ENCODE measurements around the gene PNMA8B. TPM values are rescaled to one million over a fixed set of nuclear protein-coding genes. Genes with fewer than 3 reads are reported as not detected.
"Not testable (repeated sequence)": the region's sequence is repeated elsewhere in the genome, so short reads cannot be mapped to it uniquely, and the experiment has no call there.

The PNMA8B gene
- total and polyA plus RNA-seq, 4 experiments from 2014 or later = 0.24 to 1.2 (median 0.75) TPM

DNA sequence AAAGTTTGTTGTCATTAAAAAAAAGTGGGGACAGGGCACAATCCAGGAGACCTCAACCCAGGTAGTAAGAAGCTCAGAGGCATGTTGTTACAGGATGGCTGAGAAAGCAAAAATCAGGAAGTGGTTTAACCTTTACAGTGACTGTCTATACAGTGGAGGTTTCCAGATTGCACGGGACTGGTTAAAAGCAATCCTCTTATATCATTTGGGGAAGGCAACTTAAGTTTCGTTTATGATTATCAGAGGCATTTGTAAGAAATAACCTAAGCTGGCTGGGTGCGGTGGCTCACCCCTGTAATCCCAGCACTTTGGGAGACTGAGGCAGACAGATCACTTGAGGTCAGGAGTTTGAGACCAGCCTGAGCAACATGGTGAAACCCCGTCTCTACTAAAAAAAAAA is 27.3 kb upstream of the PNMA8B start:
- H3K27me3 Mint-ChIP-seq; H3K9me3 Mint-ChIP-seq; H3K4me3 ChIP-seq (ENCODE audit: low read length in 2 of 2); H3K27me3 ChIP-seq (ENCODE audit: insufficient read depth, low read length); H3K36me3 Mint-ChIP-seq; H3K36me3 ChIP-seq (ENCODE audit: insufficient read depth, low read length); H3K9me3 ChIP-seq (ENCODE audit: control insufficient read depth in 1 of 2, low read length in 2 of 2); H3K27ac ChIP-seq (ENCODE audit: low read depth, low read length); intact Hi-C loops (cut with micrococcal nuclease): not testable (repeated sequence)
- Mint-ChIP-seq H3K4me3 (peak overlapping the region; percentile 71 to 88 (median 80)), H3K27ac (peak overlapping the region; percentile 38 to 94 (median 90)), H3K4me1 (peaks cover 20 to 62% (median 39%) of the 10 kb centered on the region in 4 donors)
- peaks cover 54% of the 10 kb centered on the region for H3K4me1 ChIP-seq (ENCODE audit: insufficient read depth, low read length)
- ChIA-PET POLR2A (ENCODE audit: partially characterized antibody) (interaction anchor here (0.6 to 2.6 kb wide), 7 partner anchors 16 to 623 kb away, joined by 3 to 16 read pairs (median 4); partner anchors contain the start of genes DACT3 and SLC1A5), CTCF (ENCODE audit: partially characterized antibody) (interaction anchor here (0.9 to 5.9 kb wide), 8 partner anchors 10 to 495 kb away, joined by 3 to 70 read pairs (median 4); partner anchors contain the start of gene DACT3)
- peak; percentile 39 to 53 (median 43) for DNase-seq

DNA sequence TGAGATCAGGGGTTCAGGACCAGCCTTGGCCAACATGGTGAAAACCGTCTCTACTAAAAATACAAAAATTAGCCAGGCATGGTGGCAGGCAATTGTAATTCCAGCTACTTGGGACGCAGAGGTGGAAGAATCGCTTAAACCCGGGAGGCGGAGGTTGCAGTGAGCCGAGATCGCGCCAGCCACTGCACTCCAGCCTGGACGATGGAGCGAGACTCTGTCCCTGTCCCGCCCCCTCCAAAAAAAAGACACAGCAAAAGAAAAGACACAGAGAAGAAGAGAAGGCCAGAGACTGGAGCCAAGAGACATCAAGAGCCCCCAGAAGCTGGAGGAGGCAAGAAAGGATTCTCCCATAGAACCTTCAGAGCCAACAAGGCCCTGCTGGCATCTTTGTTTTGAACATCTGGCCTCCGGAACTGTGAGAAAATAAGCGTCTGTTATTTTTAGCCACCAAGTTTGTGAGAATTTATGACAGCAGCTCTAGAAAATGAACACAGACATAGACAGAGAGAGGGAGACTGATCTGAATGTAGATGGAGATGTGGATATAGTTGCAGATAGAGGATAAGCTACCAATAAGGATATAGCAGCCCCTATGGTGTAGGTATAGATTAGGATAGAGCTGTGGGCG is 25.7 kb upstream of the PNMA8B start:
- ChIA-PET POLR2A (ENCODE audit: partially characterized antibody) (interaction anchor here (1.0 to 2.6 kb wide), 2 partner anchors 13 to 79 kb away, joined by 3 to 16 read pairs; no protein-coding TSS in a partner anchor), CTCF (ENCODE audit: partially characterized antibody) (interaction anchor here (1.1 to 5.9 kb wide), 4 partner anchors 8 to 23 kb away, joined by 6 to 70 read pairs (median 40); no protein-coding TSS in a partner anchor)
- no peak overlapping the region for H3K27ac ChIP-seq (ENCODE audit: low read depth, low read length)
- Mint-ChIP-seq H3K9me3 (peaks cover 0 to 9% (median 3%) of the 10 kb centered on the region in 8 donors), H3K27me3 (no peaks in the 10 kb centered on the region), H3K4me1 (peaks cover 20 to 62% (median 41%) of the 10 kb centered on the region in 4 donors), H3K36me3 (no peaks in the 10 kb centered on the region), H3K27ac (peak overlapping the region in 4 of 7 donors; percentile 10 to 70 (median 28)), H3K4me3 (peak overlapping the region in 2 of 8 donors; percentile 26 to 30)
- no peak for DNase-seq
- H3K36me3 ChIP-seq (ENCODE audit: insufficient read depth, low read length) = no peaks in the 10 kb centered on the region
- no peaks in the 10 kb centered on the region for H3K27me3 ChIP-seq (ENCODE audit: insufficient read depth, low read length)
- H3K4me3 ChIP-seq (ENCODE audit: low read length in 2 of 2) = no peak overlapping the region
- H3K9me3 ChIP-seq (ENCODE audit: control insufficient read depth in 1 of 2, low read length in 2 of 2) = no peaks in the 10 kb centered on the region
- intact Hi-C loops (cut with micrococcal nuclease) = no loop called here
- H3K4me1 ChIP-seq (ENCODE audit: insufficient read depth, low read length) = peaks cover 54% of the 10 kb centered on the region

DNA sequence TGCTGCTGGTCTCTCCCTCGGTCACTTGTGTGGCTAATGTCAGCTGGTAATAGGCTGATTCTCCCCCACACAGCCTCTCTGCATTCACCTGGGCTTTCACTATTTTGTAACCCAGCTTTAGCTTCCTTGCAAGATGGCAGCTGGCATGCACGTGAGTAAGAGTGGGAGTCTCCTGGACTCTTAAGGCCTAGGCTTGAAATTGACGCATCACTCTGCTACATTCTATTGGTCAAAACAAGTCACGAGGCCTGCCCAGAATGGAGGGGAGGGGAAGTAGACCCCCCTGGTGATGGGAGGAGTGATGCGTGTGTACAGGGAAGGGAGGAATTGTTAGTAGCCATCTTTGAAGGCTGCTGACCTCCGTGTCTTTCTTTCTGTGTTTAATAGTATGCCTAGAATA is 24.9 kb upstream of the PNMA8B start:
- no peak for DNase-seq
- peaks cover 22 to 68% (median 45%) of the 10 kb centered on the region in 4 donors for H3K4me1 Mint-ChIP-seq
- intact Hi-C loops (cut with micrococcal nuclease) = no loop called here
- no peak overlapping the region for H3K27ac ChIP-seq (ENCODE audit: low read depth, low read length)
- ChIA-PET POLR2A (ENCODE audit: partially characterized antibody) (no interaction called here), CTCF (ENCODE audit: partially characterized antibody) (interaction anchor here (1.0 to 7.5 kb wide), 7 partner anchors 9 to 126 kb away, joined by 3 to 70 read pairs (median 19); no protein-coding TSS in a partner anchor)
- peaks cover 0 to 9% (median 3%) of the 10 kb centered on the region in 8 donors for H3K9me3 Mint-ChIP-seq
- H3K27ac Mint-ChIP-seq = peak overlapping the region in 3 of 7 donors; percentile 22 to 81 (median 78)
- H3K27me3 Mint-ChIP-seq = peaks cover 0 to 3% of the 10 kb centered on the region in 2 donors
- H3K36me3 ChIP-seq (ENCODE audit: insufficient read depth, low read length) = no peaks in the 10 kb centered on the region
- H3K27me3 ChIP-seq (ENCODE audit: insufficient read depth, low read length) = no peaks in the 10 kb centered on the region
- no peaks in the 10 kb centered on the region for H3K36me3 Mint-ChIP-seq
- peaks cover 57% of the 10 kb centered on the region for H3K4me1 ChIP-seq (ENCODE audit: insufficient read depth, low read length)
- no peaks in the 10 kb centered on the region for H3K9me3 ChIP-seq (ENCODE audit: control insufficient read depth in 1 of 2, low read length in 2 of 2)
- H3K4me3 ChIP-seq (ENCODE audit: low read length in 2 of 2) = no peak overlapping the region
- H3K4me3 Mint-ChIP-seq = peak overlapping the region in 1 of 8 donors; percentile 45

DNA sequence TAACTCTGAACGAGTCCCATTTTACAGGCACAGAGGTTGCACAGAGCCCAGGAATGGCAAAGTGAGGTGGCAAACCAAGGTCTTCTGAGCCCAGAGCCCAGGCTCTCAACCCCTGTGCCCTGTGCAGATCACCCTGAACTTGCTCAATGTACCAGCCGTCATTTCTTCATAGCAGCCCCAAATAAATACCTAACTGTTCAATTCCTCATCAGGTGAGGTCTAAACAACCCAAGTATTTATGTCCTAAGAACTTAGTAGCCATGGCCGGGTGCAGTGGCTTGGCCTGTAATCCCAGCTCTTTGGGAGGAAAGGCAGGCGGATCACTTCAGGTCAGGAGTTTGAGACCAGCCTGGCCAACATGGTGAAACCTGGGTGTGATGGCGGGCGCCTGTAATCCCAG is 21.8 kb upstream of the PNMA8B start:
- Mint-ChIP-seq H3K4me3 (no peak overlapping the region), H3K36me3 (no peaks in the 10 kb centered on the region), H3K4me1 (peaks cover 16 to 46% (median 33%) of the 10 kb centered on the region in 4 donors), H3K9me3 (peaks cover 0 to 2% (median 0%) of the 10 kb centered on the region in 8 donors), H3K27me3 (peaks cover 8 to 12% of the 10 kb centered on the region in 2 donors), H3K27ac (no peak overlapping the region)
- ChIA-PET CTCF (ENCODE audit: partially characterized antibody) (interaction anchor here (2.1 to 7.5 kb wide), 4 partner anchors 11 to 122 kb away, joined by 11 to 77 read pairs (median 50); no protein-coding TSS in a partner anchor), POLR2A (ENCODE audit: partially characterized antibody) (no interaction called here)
- Histone ChIP-seq H3K4me1 (ENCODE audit: insufficient read depth, low read length) (peaks cover 46% of the 10 kb centered on the region), H3K36me3 (ENCODE audit: insufficient read depth, low read length) (no peaks in the 10 kb centered on the region), H3K27ac (ENCODE audit: low read depth, low read length) (no peak overlapping the region), H3K27me3 (ENCODE audit: insufficient read depth, low read length) (peaks cover 3% of the 10 kb centered on the region), H3K4me3 (ENCODE audit: low read length in 2 of 2) (no peak overlapping the region), H3K9me3 (ENCODE audit: control insufficient read depth in 1 of 2, low read length in 2 of 2) (no peaks in the 10 kb centered on the region)
- DNase-seq = no peak
- intact Hi-C loops (cut with micrococcal nuclease) = no loop called here

DNA sequence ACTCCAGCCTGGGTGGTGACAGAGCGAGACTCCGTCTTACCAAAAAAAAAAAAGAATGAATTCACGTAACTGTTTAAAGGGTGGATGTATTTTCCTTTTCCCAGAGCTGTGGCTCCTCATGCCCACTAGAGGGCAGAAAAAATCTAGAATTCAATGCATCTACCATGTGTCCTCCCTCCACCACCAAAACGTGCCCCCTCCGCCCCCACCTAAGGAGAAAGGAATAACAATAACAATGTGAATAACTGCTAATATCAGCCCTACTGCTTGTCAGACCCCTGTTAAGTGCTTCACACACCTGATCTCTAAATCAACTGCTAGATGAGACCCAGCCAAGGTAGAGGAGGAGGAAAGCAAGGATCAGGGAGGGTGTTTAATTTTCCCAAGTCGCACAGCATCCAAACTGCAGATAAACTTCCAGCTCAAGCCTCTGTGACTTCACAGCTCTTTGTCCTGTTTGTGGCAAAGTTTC is 20.2 kb upstream of the PNMA8B start:
- peak overlapping the region in 6 of 7 donors; percentile 27 to 80 (median 62) for H3K27ac Mint-ChIP-seq
- H3K36me3 ChIP-seq (ENCODE audit: insufficient read depth, low read length) = no peaks in the 10 kb centered on the region
- intact Hi-C loops (cut with micrococcal nuclease) = loop anchor here (1.0 kb wide), 1 partner anchor 26 kb away; no protein-coding TSS in a partner anchor
- peak in 4 of 5 donors; percentile 30 to 44 (median 42) for DNase-seq
- peaks cover 0 to 6% (median 2%) of the 10 kb centered on the region in 8 donors for H3K9me3 Mint-ChIP-seq
- peaks cover 3% of the 10 kb centered on the region for H3K27me3 ChIP-seq (ENCODE audit: insufficient read depth, low read length)
- H3K4me3 Mint-ChIP-seq = no peak overlapping the region
- H3K4me3 ChIP-seq (ENCODE audit: low read length in 2 of 2) = no peak overlapping the region
- H3K9me3 ChIP-seq (ENCODE audit: control insufficient read depth in 1 of 2, low read length in 2 of 2) = no peaks in the 10 kb centered on the region
- H3K4me1 ChIP-seq (ENCODE audit: insufficient read depth, low read length) = peaks cover 31% of the 10 kb centered on the region
- no peak overlapping the region for H3K27ac ChIP-seq (ENCODE audit: low read depth, low read length)
- POLR2A ChIA-PET (ENCODE audit: partially characterized antibody) = interaction anchor here (0.6 to 1.2 kb wide), 3 partner anchors 12 to 88 kb away, joined by 3 to 4 read pairs (median 3); no protein-coding TSS in a partner anchor
- peaks cover 13 to 18% of the 10 kb centered on the region in 2 donors for H3K27me3 Mint-ChIP-seq
- H3K36me3 Mint-ChIP-seq = no peaks in the 10 kb centered on the region
- CTCF ChIA-PET (ENCODE audit: partially characterized antibody) = interaction anchor here (0.6 to 7.5 kb wide), 10 partner anchors 8 to 146 kb away, joined by 3 to 77 read pairs (median 5); no protein-coding TSS in a partner anchor
- peaks cover 12 to 35% (median 27%) of the 10 kb centered on the region in 4 donors for H3K4me1 Mint-ChIP-seq

DNA sequence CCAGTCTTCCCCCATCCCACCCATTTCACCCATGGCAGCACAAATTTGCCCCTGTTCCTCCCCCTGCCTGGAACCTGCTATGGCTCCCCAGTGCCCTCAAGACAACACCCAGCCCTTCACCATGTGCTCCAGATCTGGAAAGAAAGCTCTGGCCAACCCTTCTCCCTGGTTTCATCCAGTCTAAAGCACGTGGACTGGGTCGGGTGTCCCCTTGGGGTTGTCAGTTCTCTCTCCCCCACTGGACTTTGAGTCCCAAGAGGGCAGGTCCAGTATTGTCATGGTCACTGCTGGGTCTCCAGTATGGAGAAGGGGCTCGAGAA is 19.6 kb upstream of the PNMA8B start:
- H3K27me3 ChIP-seq (ENCODE audit: insufficient read depth, low read length) = peaks cover 3% of the 10 kb centered on the region
- Mint-ChIP-seq H3K4me1 (peaks cover 12 to 30% (median 22%) of the 10 kb centered on the region in 4 donors), H3K9me3 (peaks cover 0 to 7% (median 3%) of the 10 kb centered on the region in 8 donors), H3K36me3 (no peaks in the 10 kb centered on the region), H3K4me3 (no peak overlapping the region), H3K27me3 (peaks cover 14 to 19% of the 10 kb centered on the region in 2 donors), H3K27ac (no peak overlapping the region)
- peaks cover 25% of the 10 kb centered on the region for H3K4me1 ChIP-seq (ENCODE audit: insufficient read depth, low read length)
- H3K4me3 ChIP-seq (ENCODE audit: low read length in 2 of 2) = no peak overlapping the region
- ChIA-PET POLR2A (ENCODE audit: partially characterized antibody) (interaction anchor here (1.2 kb wide), 1 partner anchor 13 kb away, joined by 3 read pairs; no protein-coding TSS in a partner anchor), CTCF (ENCODE audit: partially characterized antibody) (interaction anchor here (1.2 to 7.5 kb wide), 5 partner anchors 10 to 119 kb away, joined by 3 to 77 read pairs (median 45); no protein-coding TSS in a partner anchor)
- no peak overlapping the region for H3K27ac ChIP-seq (ENCODE audit: low read depth, low read length)
- H3K36me3 ChIP-seq (ENCODE audit: insufficient read depth, low read length) = no peaks in the 10 kb centered on the region
- no peaks in the 10 kb centered on the region for H3K9me3 ChIP-seq (ENCODE audit: control insufficient read depth in 1 of 2, low read length in 2 of 2)
- no peak for DNase-seq
- intact Hi-C loops (cut with micrococcal nuclease) = no loop called here

Data from CD4-positive, alpha-beta memory T cell (primary cell).